Natural killer cell (primary cell): ENCODE results near the gene ANKRD44. TPM values are rescaled to one million over a fixed set of nuclear protein-coding genes. Genes with fewer than 3 reads are reported as not detected.

Experiments used
- ATAC-seq, 3 donors: fragments of 150-1000 bp in 2 of 3; fragments of 200-7000 bp in 1 of 3; cut with Tn5 transposase; 1 replicate in 1 of 3; 2 replicates in 2 of 3; pipeline ENCODE4 v1.10.0; 2021; ENCODE audit warnings: mild to moderate bottlenecking in 2 of 3, moderate library complexity in 2 of 3
- DNase-seq, 2 donors: peaks; one replicate each; pipeline versions ENCODE4 v3.0.0 to v3.0.0-alpha.2; 2013 to 2021; ENCODE audit warnings: mixed read lengths in 1 of 2
- H3K27ac ChIP-seq: one replicate; pipeline ENCODE4 v1.5.1; 2013; ENCODE audit warnings: mild to moderate bottlenecking, low read length
- H3K27me3 ChIP-seq: one replicate; pipeline ENCODE4 v1.6.1; 2013; ENCODE audit warnings: low read length; ENCODE audit not compliant: control insufficient read depth, insufficient read depth
- H3K36me3 ChIP-seq: one replicate; pipeline ENCODE4 v1.6.1; 2013; ENCODE audit warnings: low read length; ENCODE audit not compliant: control insufficient read depth, insufficient read depth
- H3K4me1 ChIP-seq: one replicate; pipeline ENCODE4 v1.6.1; 2013; ENCODE audit warnings: low read length; ENCODE audit not compliant: control insufficient read depth, insufficient read depth
- H3K4me3 ChIP-seq: one replicate; pipeline ENCODE4 v1.5.1; 2013; ENCODE audit warnings: low read length
- H3K9me3 ChIP-seq: one replicate; pipeline ENCODE4 v1.6.1; 2013; ENCODE audit warnings: low read length; ENCODE audit not compliant: control insufficient read depth, insufficient read depth
- H3K27ac Mint-ChIP-seq, 2 donors: one replicate each; pipeline ENCODE4 v1.8.0; 2022; ENCODE audit warnings: mild to moderate bottlenecking in 2 of 2, mixed read lengths in 2 of 2, moderate library complexity in 1 of 2
- H3K27me3 Mint-ChIP-seq, 2 donors: one replicate each; pipeline ENCODE4 v1.8.0; 2022; ENCODE audit warnings: low read depth in 2 of 2, mixed read lengths in 2 of 2
- H3K36me3 Mint-ChIP-seq: one replicate; pipeline ENCODE4 v1.8.0; 2022; ENCODE audit warnings: mixed read lengths
- H3K4me1 Mint-ChIP-seq, 2 donors: one replicate each; pipeline ENCODE4 v1.8.0; 2022; ENCODE audit warnings: mixed read lengths in 2 of 2
- H3K4me3 Mint-ChIP-seq: one replicate; pipeline ENCODE4 v1.8.0; 2022; ENCODE audit warnings: mild to moderate bottlenecking, moderate library complexity, mixed read lengths
- H3K9me3 Mint-ChIP-seq, 2 donors: one replicate each; pipeline ENCODE4 v1.8.0; 2022; ENCODE audit warnings: mixed read lengths in 2 of 2
- WGBS: methylation state at CpG from one replicate; pipeline ENCODE4 v1.1.7; 2013; ENCODE audit warnings: missing lambda C conversion rate; ENCODE audit not compliant: insufficient coverage; 5-methylcytosine and 5-hydroxymethylcytosine counted together
- intact Hi-C: fragments of 100-400 bp; cut with micrococcal nuclease; formaldehyde crosslinking; loops from one replicate; pipeline ENCODE4 v1.14.2; 2022
- total RNA-seq, 4 donors: library from RNA; stranded (reverse); fragments of 120-200 nt in 1 of 4; gene quantifications; one replicate each; pipeline versions ENCODE4 v1.2.3 to v1.2.4, GENCODE V29; 2013 to 2022
- TF ChIP-seq, protein P1 (sequence below): fragments of 200-600 bp; IDR thresholded peaks from one replicate; pipeline ENCODE4 v1.8.0; 2022; ENCODE audit warnings: antibody characterized with exemption

The ANKRD44 gene
- total RNA-seq, 3 donors from 2014 or later (not counting 1 experiment from before 2014, with no cell fraction given), result 252 to 376 (median 311) TPM

DNA sequence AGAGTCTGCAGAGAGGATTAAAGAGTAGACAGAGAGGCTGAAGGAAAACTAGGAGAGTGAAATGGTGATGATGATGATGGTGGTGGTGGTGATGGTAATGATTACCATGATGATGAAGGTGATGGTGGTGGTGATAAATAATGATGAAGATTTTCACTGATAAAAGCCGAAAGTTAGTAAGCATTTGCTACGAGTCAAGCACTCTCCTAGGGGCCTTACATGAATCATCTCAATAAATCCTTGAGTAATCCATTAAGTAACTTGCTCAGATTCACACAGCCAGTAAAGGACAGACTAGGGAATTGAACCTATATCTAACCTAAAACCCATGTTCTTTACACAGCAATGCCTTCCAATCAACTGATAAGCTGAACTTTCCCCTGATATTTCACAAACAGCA, 277.4 kb downstream of the ANKRD44 start:
- ATAC-seq, result no peak

DNA sequence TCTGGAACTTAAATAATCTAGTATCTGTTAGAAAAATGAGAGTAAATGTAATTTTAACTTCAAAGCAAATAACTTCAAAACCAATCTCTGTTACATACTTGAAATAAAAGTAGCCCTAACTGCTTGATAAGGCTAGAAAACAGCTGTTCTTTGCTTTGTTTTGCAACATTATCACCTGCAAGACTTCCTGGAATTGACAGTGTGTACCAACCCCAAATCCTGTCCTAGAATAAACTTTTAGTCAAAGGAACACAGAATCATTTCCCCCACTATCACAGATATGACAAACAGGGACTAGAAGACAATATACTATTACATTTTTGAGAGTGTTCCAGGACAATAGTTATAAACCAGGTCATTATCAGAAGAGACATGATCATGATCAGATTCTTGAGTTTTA, 278.8 kb downstream of the ANKRD44 start:
- Mint-ChIP-seq H3K4me1 (peaks cover 30 to 32% of the 10 kb centered on the region in 2 donors), H3K27ac (peak overlapping the region; percentile 1 to 34), H3K4me3 (no peak overlapping the region), H3K36me3 (peaks cover 10% of the 10 kb centered on the region), H3K27me3 (no peaks in the 10 kb centered on the region), H3K9me3 (no peaks in the 10 kb centered on the region)
- Histone ChIP-seq H3K9me3 (no peaks in the 10 kb centered on the region), H3K4me1 (no peaks in the 10 kb centered on the region), H3K27ac (no peak overlapping the region), H3K36me3 (peaks cover 51% of the 10 kb centered on the region), H3K4me3 (no peak overlapping the region), H3K27me3 (no peaks in the 10 kb centered on the region)
- DNase-seq (no peak), ATAC-seq (no peak)
- TF ChIP-seq, protein P1, sequence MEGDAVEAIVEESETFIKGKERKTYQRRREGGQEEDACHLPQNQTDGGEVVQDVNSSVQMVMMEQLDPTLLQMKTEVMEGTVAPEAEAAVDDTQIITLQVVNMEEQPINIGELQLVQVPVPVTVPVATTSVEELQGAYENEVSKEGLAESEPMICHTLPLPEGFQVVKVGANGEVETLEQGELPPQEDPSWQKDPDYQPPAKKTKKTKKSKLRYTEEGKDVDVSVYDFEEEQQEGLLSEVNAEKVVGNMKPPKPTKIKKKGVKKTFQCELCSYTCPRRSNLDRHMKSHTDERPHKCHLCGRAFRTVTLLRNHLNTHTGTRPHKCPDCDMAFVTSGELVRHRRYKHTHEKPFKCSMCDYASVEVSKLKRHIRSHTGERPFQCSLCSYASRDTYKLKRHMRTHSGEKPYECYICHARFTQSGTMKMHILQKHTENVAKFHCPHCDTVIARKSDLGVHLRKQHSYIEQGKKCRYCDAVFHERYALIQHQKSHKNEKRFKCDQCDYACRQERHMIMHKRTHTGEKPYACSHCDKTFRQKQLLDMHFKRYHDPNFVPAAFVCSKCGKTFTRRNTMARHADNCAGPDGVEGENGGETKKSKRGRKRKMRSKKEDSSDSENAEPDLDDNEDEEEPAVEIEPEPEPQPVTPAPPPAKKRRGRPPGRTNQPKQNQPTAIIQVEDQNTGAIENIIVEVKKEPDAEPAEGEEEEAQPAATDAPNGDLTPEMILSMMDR, result no peak
- intact Hi-C loops, result no loop called here

More for the DNA sequence above, 277.4 kb downstream of the ANKRD44 start:
- no peaks in the 10 kb centered on the region for H3K4me1 ChIP-seq
- H3K36me3 ChIP-seq, result peaks cover 62% of the 10 kb centered on the region
- Mint-ChIP-seq H3K36me3 (peaks cover 10% of the 10 kb centered on the region), H3K4me3 (no peak overlapping the region), H3K27me3 (no peaks in the 10 kb centered on the region), H3K27ac (peak overlapping the region; percentile 1 to 42), H3K4me1 (peaks cover 30 to 39% of the 10 kb centered on the region in 2 donors), H3K9me3 (no peaks in the 10 kb centered on the region)
- H3K9me3 ChIP-seq, result no peaks in the 10 kb centered on the region
- H3K4me3 ChIP-seq, result no peak overlapping the region
- intact Hi-C loops, result no loop called here
- no peak overlapping the region for H3K27ac ChIP-seq
- 88% methylated on average over 2 of the region's 2 CpGs for WGBS
- TF ChIP-seq, protein P1, result no peak
- no peak for DNase-seq
- no peaks in the 10 kb centered on the region for H3K27me3 ChIP-seq

DNA sequence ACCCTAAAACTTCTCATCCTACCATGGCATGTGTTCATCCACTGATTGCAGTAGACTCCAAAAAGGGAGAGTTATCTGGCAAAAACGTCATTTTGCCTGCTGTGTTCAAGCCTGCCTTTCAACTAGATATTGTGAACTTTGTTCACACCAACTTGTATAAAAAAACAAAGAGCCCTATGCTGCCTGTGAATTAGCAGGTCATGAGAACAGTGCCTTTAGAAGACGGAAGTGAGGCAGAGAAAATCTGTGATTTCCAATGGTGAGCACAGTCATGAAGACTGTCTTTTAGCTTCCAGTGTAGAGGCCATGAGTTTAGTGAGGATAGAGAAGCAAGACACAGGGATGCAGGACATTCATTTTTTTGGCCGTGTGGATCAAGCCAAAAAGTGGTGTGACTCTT, 280.5 kb downstream of the ANKRD44 start:
- Mint-ChIP-seq H3K4me3 (no peak overlapping the region), H3K4me1 (peaks cover 36 to 40% of the 10 kb centered on the region in 2 donors)

DNA sequence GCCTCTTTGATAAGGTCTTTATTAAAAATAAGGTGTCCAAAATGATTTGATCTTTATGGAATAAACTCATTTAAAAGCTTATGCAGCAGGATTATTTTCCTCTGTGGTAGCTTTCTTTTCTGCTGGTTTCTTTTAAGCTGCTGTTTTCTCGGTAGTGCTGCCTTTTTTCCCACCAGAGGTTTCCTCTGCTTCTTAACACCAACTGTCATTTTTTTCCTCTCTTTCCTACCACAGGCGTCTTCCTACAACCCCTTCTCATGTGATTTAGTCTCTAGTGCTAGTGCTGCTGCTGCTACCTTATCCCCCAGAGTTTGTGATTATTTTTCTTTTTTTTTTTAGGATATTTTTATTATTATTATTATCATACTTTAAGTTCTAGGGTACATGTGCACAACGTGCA, 281.9 kb downstream of the ANKRD44 start:
- Mint-ChIP-seq H3K36me3 (peaks cover 24% of the 10 kb centered on the region), H3K27me3 (no peaks in the 10 kb centered on the region), H3K4me1 (peaks cover 28 to 29% of the 10 kb centered on the region in 2 donors), H3K27ac (peak overlapping the region; percentile 51 to 74), H3K9me3 (no peaks in the 10 kb centered on the region), H3K4me3 (peak overlapping the region; percentile 15)
- H3K9me3 ChIP-seq, result no peaks in the 10 kb centered on the region
- 67% methylated on average over 2 of the region's 3 CpGs for WGBS
- H3K4me1 ChIP-seq, result no peaks in the 10 kb centered on the region
- intact Hi-C loops, result no loop called here
- TF ChIP-seq, protein P1, result no peak
- no peaks in the 10 kb centered on the region for H3K27me3 ChIP-seq
- DNase-seq, result no peak
- H3K4me3 ChIP-seq, result no peak overlapping the region
- no peak for ATAC-seq
- no peak overlapping the region for H3K27ac ChIP-seq
- H3K36me3 ChIP-seq, result peaks cover 60% of the 10 kb centered on the region

More for the DNA sequence above, 280.5 kb downstream of the ANKRD44 start:
- Mint-ChIP-seq H3K9me3 (no peaks in the 10 kb centered on the region), H3K27me3 (no peaks in the 10 kb centered on the region), H3K36me3 (peaks cover 10% of the 10 kb centered on the region), H3K27ac (peak overlapping the region; percentile 11 to 74)
- H3K27ac ChIP-seq, result no peak overlapping the region
- intact Hi-C loops, result no loop called here
- H3K4me1 ChIP-seq, result no peaks in the 10 kb centered on the region
- DNase-seq (no peak), ATAC-seq (no peak)
- TF ChIP-seq, protein P1, result no peak
- 96% methylated on average over 3 of the region's 3 CpGs for WGBS
- H3K27me3 ChIP-seq, result no peaks in the 10 kb centered on the region
- no peak overlapping the region for H3K4me3 ChIP-seq
- peaks cover 57% of the 10 kb centered on the region for H3K36me3 ChIP-seq
- no peaks in the 10 kb centered on the region for H3K9me3 ChIP-seq
